Kidney capillary endothelial cell (primary cell): ENCODE measurements around the gene DICER1.
"Not testable (repeated sequence)": the region's sequence is repeated elsewhere in the genome, so short reads cannot be mapped to it uniquely, and the experiment has no call there.

Experiments
- DNase-seq: peaks from one replicate; pipeline ENCODE4 v3.0.0-alpha.2; 2018; ENCODE audit warnings: low spot score

DICER1 gene

GRCh38 chr14:95157327-95158189 is at the start of gene DICER1:
DICER1 (minus strand) TSS chr14:95157529; CDS start chr14:95133458, 24,071 bp downstream.
- DNase-seq = peak; percentile 92

- DNase-seq = no peak
Measured at GRCh38 chr14:95206534-95206933, 49.2 kb upstream of the DICER1 start.

- DNase-seq = no peak
Measured at GRCh38 chr14:95204705-95205104, 47.4 kb upstream of the DICER1 start.

- not testable (repeated sequence) for DNase-seq
Measured at GRCh38 chr14:95201745-95202144, 44.4 kb upstream of the DICER1 start.

GRCh38 chr14:95200404-95200803 is 43.1 kb upstream of the DICER1 start:
- DNase-seq = no peak

- DNase-seq = no peak
Measured at GRCh38 chr14:95199298-95199983, 42.1 kb upstream of the DICER1 start.

- DNase-seq = no peak
Measured at GRCh38 chr14:95198320-95198719, 41.0 kb upstream of the DICER1 start.

GRCh38 chr14:95197551-95197950 is 40.2 kb upstream of the DICER1 start:
- no peak for DNase-seq

GRCh38 chr14:95196826-95197545 is 39.7 kb upstream of the DICER1 start:
- DNase-seq = no peak

GRCh38 chr14:95196268-95196667 is 38.9 kb upstream of the DICER1 start:
- DNase-seq = no peak

- DNase-seq = no peak
Measured at GRCh38 chr14:95195031-95195430, 37.7 kb upstream of the DICER1 start.

GRCh38 chr14:95193081-95193480 is 35.8 kb upstream of the DICER1 start:
- DNase-seq = no peak

GRCh38 chr14:95192311-95192710 is 35.0 kb upstream of the DICER1 start:
- no peak for DNase-seq

GRCh38 chr14:95191445-95192199 is 34.3 kb upstream of the DICER1 start:
- peak; percentile 51 for DNase-seq

GRCh38 chr14:95190857-95191256 is 33.5 kb upstream of the DICER1 start:
- DNase-seq = no peak

- DNase-seq = no peak
Measured at GRCh38 chr14:95190346-95190840, 33.1 kb upstream of the DICER1 start.

GRCh38 chr14:95189367-95190132 is 32.2 kb upstream of the DICER1 start:
- DNase-seq = no peak

- DNase-seq = no peak
Measured at GRCh38 chr14:95188380-95188779, 31.1 kb upstream of the DICER1 start.

GRCh38 chr14:95185767-95186392 is 28.6 kb upstream of the DICER1 start:
- no peak for DNase-seq

GRCh38 chr14:95185033-95185766 is 27.9 kb upstream of the DICER1 start:
- no peak for DNase-seq
